HCT116 (cell line): ENCODE measurements around the gene TXNRD3. TPM values are rescaled to one million over a fixed set of nuclear protein-coding genes. Genes with fewer than 3 reads are reported as not detected.

Source experiments
- ATAC-seq: fragments of 200-7000 bp; cut with Tn5 transposase; 2 replicates; pipeline ENCODE4 v1.9.1; 2020; ENCODE audit warnings: mild to moderate bottlenecking, moderate library complexity
- BruUV-seq: library from RNA; stranded (reverse); fragments of 400-500 nt; replicated peaks from 2 replicates; lab custom pipeline; 2021; lab: Mats Ljungman, UMichigan
- CTCF ChIA-PET: fragments of 300-600 bp; sonication (Branson Sonifier 250); formaldehyde crosslinking; loops from one replicate; lab custom pipeline; 2021; ENCODE audit warnings: antibody characterized with exemption; lab: Charles Lee
- POLR2A ChIA-PET: fragments of 300-600, 350-600 bp; sonication (Branson Sonifier 250); formaldehyde crosslinking; loops from one replicate; lab custom pipeline; 2021; ENCODE audit warnings: antibody characterized with exemption; lab: Charles Lee
- RAD21 ChIA-PET, 2 experiments: fragments of 300-600 bp; sonication (Branson Sonifier 250); formaldehyde crosslinking; loops; one replicate each; lab custom pipeline; 2023; ENCODE audit warnings: low total read pairs in 2 of 2; ENCODE audit not compliant: uncharacterized antibody in 2 of 2, unreplicated experiment in 2 of 2, low non-redundant PET in 1 of 2; lab: Charles Lee
- DNase-seq: peaks from one replicate; pipeline ENCODE4 v3.0.0-alpha.2; 2010; ENCODE audit warnings: low read depth, low spot score
- H2AFZ ChIP-seq: fragments of 200-600 bp; shearing (Covaris generic), sonication (generic); 2 replicates; pipeline ENCODE4 v1.6.1; 2017; ENCODE audit warnings: low read depth, mixed run types, mixed read lengths, antibody characterized with exemption, low read length; ENCODE audit not compliant: poor library complexity, severe bottlenecking
- H3K27ac ChIP-seq: 2 replicates; pipeline ENCODE4 v1.5.1; 2012; ENCODE audit warnings: low read depth, low read length
- H3K27me3 ChIP-seq: fragments of 200-600 bp; sonication (generic); 2 replicates; pipeline ENCODE4 v1.6.1; 2016; ENCODE audit warnings: mixed run types, low read length, mixed read lengths; ENCODE audit not compliant: insufficient read depth
- H3K36me3 ChIP-seq, 2 experiments: fragments of 200-500 bp in 1 of 2; fragments of 200-600 bp in 1 of 2; sonication (Bioruptor generic) in 1 of 2; sonication (generic) in 1 of 2; 2 replicates each; pipeline versions ENCODE4 v1.5.1 to v1.6.1; 2014 to 2016; ENCODE audit warnings: low read length in 2 of 2, inconsistent platforms in 1 of 2, mixed read lengths in 1 of 2, mixed run types in 1 of 2; ENCODE audit not compliant: insufficient read depth in 2 of 2, control insufficient read depth in 1 of 2
- H3K4me1 ChIP-seq, 2 experiments: fragments of 200-600 bp in 1 of 2; sonication (generic) in 1 of 2; 2 replicates each; pipeline versions ENCODE4 v1.5.1 to v1.6.1; 2012 to 2017; ENCODE audit warnings: low read length in 2 of 2, inconsistent platforms in 1 of 2, mild to moderate bottlenecking in 1 of 2, mixed read lengths in 1 of 2, mixed run types in 1 of 2, moderate library complexity in 1 of 2; ENCODE audit not compliant: insufficient read depth in 2 of 2, control insufficient read depth in 1 of 2
- H3K4me2 ChIP-seq: fragments of 200-600 bp; sonication (generic); 2 replicates; pipeline ENCODE4 v1.6.1; 2017; ENCODE audit warnings: mixed run types, low read length, mixed read lengths
- H3K4me3 ChIP-seq, 2 experiments: fragments of 200-600 bp in 1 of 2; sonication (generic) in 1 of 2; replicated peaks in 1 of 2; 2 replicates each; pipeline ENCODE4 v1.5.1; 2011 to 2016; ENCODE audit warnings: low read length in 2 of 2, control low read depth in 1 of 2, low read depth in 1 of 2, mild to moderate bottlenecking in 1 of 2, mixed read lengths in 1 of 2, mixed run types in 1 of 2
- H3K79me2 ChIP-seq: fragments of 200-600 bp; sonication (generic); 2 replicates; pipeline ENCODE4 v1.6.1; 2017; ENCODE audit warnings: mild to moderate bottlenecking, mixed run types, low read length, moderate library complexity, mixed read lengths; ENCODE audit not compliant: insufficient read depth
- H3K9ac ChIP-seq: fragments of 200-600 bp; sonication (generic); 2 replicates; pipeline ENCODE4 v1.6.1; 2016; ENCODE audit warnings: low read length, mixed read lengths
- H3K9me2 ChIP-seq: fragments of 200-600 bp; sonication (generic), shearing (Covaris generic); 2 replicates; pipeline ENCODE4 v1.6.1; 2017; ENCODE audit warnings: mixed run types, mild to moderate bottlenecking, moderate library complexity; ENCODE audit not compliant: insufficient read depth
- H3K9me3 ChIP-seq, 2 experiments: fragments of 200-500 bp in 1 of 2; fragments of 200-600 bp in 1 of 2; sonication (Bioruptor generic) in 1 of 2; sonication (generic) in 1 of 2; 2 replicates each; pipeline ENCODE4 v1.6.1; 2014 to 2017; ENCODE audit warnings: low read length in 2 of 2, mixed read lengths in 2 of 2, inconsistent platforms in 1 of 2, low read depth in 1 of 2, mild to moderate bottlenecking in 1 of 2, mixed run types in 1 of 2, moderate library complexity in 1 of 2; ENCODE audit not compliant: control insufficient read depth in 1 of 2, insufficient read depth in 1 of 2
- H4K20me1 ChIP-seq: fragments of 200-600 bp; sonication (generic), shearing (Covaris generic); 2 replicates; pipeline ENCODE4 v1.6.1; 2017; ENCODE audit warnings: mixed run types, mild to moderate bottlenecking, moderate library complexity; ENCODE audit not compliant: insufficient read depth
- CBX3 ChIP-seq: IDR thresholded peaks from 2 replicates; pipeline ENCODE4 v1.6.1; 2012; ENCODE audit warnings: low read depth
- EGR1 ChIP-seq: IDR thresholded peaks from 2 replicates; pipeline ENCODE4 v1.6.1; 2012; ENCODE audit warnings: low read depth
- ELF1 ChIP-seq: IDR thresholded peaks from 2 replicates; pipeline ENCODE4 v1.6.1; 2012; ENCODE audit warnings: low read depth, borderline replicate concordance
- EZH2 ChIP-seq: fragments of 200-600 bp; sonication (generic); IDR thresholded peaks from 2 replicates; pipeline ENCODE4 v1.6.1; 2017; ENCODE audit warnings: antibody characterized with exemption, mixed run types
- FOSL1 ChIP-seq: IDR thresholded peaks from 2 replicates; pipeline ENCODE4 v1.6.1; 2012; ENCODE audit warnings: low read depth
- JUND ChIP-seq: IDR thresholded peaks from 2 replicates; pipeline ENCODE4 v1.6.1; 2012
- POLR2AphosphoS5 ChIP-seq: IDR thresholded peaks from 2 replicates; pipeline ENCODE4 v1.6.1; 2011; ENCODE audit warnings: mild to moderate bottlenecking, low read depth, low read length, moderate library complexity
- RAD21 ChIP-seq: IDR thresholded peaks from 2 replicates; pipeline ENCODE4 v1.6.1; 2012; ENCODE audit warnings: low read depth, mild to moderate bottlenecking
- SIN3A ChIP-seq: IDR thresholded peaks from 2 replicates; pipeline ENCODE4 v1.6.1; 2012; ENCODE audit warnings: low read depth
- SRF ChIP-seq: IDR thresholded peaks from 2 replicates; pipeline ENCODE4 v1.6.1; 2012; ENCODE audit warnings: low read depth
- TCF7L2 ChIP-seq: IDR thresholded peaks from 2 replicates; pipeline ENCODE4 v1.7.0; 2011; ENCODE audit warnings: borderline replicate concordance, inconsistent platforms; ENCODE audit not compliant: insufficient read depth, insufficient read length; ENCODE audit errors: extremely low read depth
- YY1 ChIP-seq: IDR thresholded peaks from 2 replicates; pipeline ENCODE4 v1.6.1; 2011; ENCODE audit warnings: low read length, low read depth, moderate library complexity, mild to moderate bottlenecking; ENCODE audit not compliant: insufficient replicate concordance; ENCODE audit errors: extremely low read depth
- ZFX ChIP-seq: fragments of 450-650 bp; IDR thresholded peaks from 2 replicates; pipeline ENCODE4 v1.6.1; 2017
- intact Hi-C: fragments of 100-400 bp; cut with micrococcal nuclease; formaldehyde crosslinking; loops from 2 replicates; pipeline ENCODE4 v1.10.0; 2022
- total RNA-seq: library from RNA; stranded (reverse); gene quantifications from one replicate; pipeline ENCODE4 v1.2.1, GENCODE V29; 2021; ENCODE audit not compliant: unreplicated experiment
- TF ChIP-seq, protein P1 (sequence below): IDR thresholded peaks from 2 replicates; pipeline ENCODE4 v1.6.1; 2012; ENCODE audit warnings: low read depth
- TF ChIP-seq, protein P2 (sequence below), 3 experiments: fragments of 200-600 bp in 1 of 3; sonication (generic) in 1 of 3; IDR thresholded peaks in 2 of 3; conservative IDR thresholded peaks in 1 of 3; 2 replicates each; pipeline ENCODE4 v1.5.1; 2012 to 2017; ENCODE audit warnings: low read depth in 2 of 3, low read length in 2 of 3, antibody characterized with exemption in 1 of 3, borderline replicate concordance in 1 of 3, control low read depth in 1 of 3, mild to moderate bottlenecking in 1 of 3, mixed read lengths in 1 of 3, mixed run types in 1 of 3, moderate library complexity in 1 of 3; ENCODE audit not compliant: insufficient read depth in 1 of 3
- TF ChIP-seq, protein P3 (sequence below): IDR thresholded peaks from 2 replicates; pipeline ENCODE4 v1.6.1; 2011; ENCODE audit warnings: mild to moderate bottlenecking, low read length, moderate library complexity; ENCODE audit not compliant: insufficient replicate concordance; ENCODE audit errors: extremely low read depth
- TF ChIP-seq, protein P4 (sequence below): IDR thresholded peaks from 2 replicates; pipeline ENCODE4 v1.6.1; 2012
- TF ChIP-seq, protein P5 (sequence below): IDR thresholded peaks from 2 replicates; pipeline ENCODE4 v1.6.1; 2012

The TXNRD3 gene
- total RNA-seq, 1 experiment from 2014 or later = 19.3 TPM

DNA sequence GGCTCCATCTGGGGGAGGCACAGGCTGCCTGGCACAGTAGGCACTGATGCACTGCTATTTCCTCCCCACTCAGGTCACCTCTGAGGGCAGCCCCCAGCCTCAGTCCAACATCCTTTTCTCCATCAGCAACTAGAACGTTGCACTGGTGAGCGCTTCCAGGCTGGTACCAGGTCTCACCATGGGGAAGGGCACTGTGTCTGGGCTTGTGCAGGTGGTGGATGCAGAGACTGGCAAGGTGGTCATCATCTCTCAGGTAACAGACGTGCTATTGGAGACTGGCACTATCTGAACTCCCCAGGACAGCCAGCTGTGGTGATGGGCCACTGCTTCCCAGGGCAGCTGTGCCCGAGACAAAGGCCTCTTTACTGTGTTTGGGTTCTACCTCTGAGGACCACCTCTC lies 8.3 kb upstream of the TXNRD3 start:
- no peak overlapping the region for H3K4me2 ChIP-seq
- H4K20me1 ChIP-seq = no peaks in the 10 kb centered on the region
- TF ChIP-seq, protein P1, sequence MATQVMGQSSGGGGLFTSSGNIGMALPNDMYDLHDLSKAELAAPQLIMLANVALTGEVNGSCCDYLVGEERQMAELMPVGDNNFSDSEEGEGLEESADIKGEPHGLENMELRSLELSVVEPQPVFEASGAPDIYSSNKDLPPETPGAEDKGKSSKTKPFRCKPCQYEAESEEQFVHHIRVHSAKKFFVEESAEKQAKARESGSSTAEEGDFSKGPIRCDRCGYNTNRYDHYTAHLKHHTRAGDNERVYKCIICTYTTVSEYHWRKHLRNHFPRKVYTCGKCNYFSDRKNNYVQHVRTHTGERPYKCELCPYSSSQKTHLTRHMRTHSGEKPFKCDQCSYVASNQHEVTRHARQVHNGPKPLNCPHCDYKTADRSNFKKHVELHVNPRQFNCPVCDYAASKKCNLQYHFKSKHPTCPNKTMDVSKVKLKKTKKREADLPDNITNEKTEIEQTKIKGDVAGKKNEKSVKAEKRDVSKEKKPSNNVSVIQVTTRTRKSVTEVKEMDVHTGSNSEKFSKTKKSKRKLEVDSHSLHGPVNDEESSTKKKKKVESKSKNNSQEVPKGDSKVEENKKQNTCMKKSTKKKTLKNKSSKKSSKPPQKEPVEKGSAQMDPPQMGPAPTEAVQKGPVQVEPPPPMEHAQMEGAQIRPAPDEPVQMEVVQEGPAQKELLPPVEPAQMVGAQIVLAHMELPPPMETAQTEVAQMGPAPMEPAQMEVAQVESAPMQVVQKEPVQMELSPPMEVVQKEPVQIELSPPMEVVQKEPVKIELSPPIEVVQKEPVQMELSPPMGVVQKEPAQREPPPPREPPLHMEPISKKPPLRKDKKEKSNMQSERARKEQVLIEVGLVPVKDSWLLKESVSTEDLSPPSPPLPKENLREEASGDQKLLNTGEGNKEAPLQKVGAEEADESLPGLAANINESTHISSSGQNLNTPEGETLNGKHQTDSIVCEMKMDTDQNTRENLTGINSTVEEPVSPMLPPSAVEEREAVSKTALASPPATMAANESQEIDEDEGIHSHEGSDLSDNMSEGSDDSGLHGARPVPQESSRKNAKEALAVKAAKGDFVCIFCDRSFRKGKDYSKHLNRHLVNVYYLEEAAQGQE = no peak
- no peak for TF ChIP-seq RAD21
- TF ChIP-seq, protein P2, sequence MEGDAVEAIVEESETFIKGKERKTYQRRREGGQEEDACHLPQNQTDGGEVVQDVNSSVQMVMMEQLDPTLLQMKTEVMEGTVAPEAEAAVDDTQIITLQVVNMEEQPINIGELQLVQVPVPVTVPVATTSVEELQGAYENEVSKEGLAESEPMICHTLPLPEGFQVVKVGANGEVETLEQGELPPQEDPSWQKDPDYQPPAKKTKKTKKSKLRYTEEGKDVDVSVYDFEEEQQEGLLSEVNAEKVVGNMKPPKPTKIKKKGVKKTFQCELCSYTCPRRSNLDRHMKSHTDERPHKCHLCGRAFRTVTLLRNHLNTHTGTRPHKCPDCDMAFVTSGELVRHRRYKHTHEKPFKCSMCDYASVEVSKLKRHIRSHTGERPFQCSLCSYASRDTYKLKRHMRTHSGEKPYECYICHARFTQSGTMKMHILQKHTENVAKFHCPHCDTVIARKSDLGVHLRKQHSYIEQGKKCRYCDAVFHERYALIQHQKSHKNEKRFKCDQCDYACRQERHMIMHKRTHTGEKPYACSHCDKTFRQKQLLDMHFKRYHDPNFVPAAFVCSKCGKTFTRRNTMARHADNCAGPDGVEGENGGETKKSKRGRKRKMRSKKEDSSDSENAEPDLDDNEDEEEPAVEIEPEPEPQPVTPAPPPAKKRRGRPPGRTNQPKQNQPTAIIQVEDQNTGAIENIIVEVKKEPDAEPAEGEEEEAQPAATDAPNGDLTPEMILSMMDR (IDR thresholded peaks at IDR 0.05 in 2 of 3, conservative IDR thresholded peaks at IDR 0.05 in 1 of 3; ENCODE audit: borderline replicate concordance in 1 of 3, insufficient read depth in 1 of 3, low read depth in 2 of 3, low read length in 2 of 3) = no peak
- no peak for TF ChIP-seq SRF
- no peak for TF ChIP-seq JUND
- no peak for TF ChIP-seq CBX3
- no peak for TF ChIP-seq ZFX
- no peak for TF ChIP-seq FOSL1
- TF ChIP-seq EZH2 = no peak
- TF ChIP-seq ELF1 = no peak
- TF ChIP-seq YY1 = no peak
- TF ChIP-seq, protein P3, sequence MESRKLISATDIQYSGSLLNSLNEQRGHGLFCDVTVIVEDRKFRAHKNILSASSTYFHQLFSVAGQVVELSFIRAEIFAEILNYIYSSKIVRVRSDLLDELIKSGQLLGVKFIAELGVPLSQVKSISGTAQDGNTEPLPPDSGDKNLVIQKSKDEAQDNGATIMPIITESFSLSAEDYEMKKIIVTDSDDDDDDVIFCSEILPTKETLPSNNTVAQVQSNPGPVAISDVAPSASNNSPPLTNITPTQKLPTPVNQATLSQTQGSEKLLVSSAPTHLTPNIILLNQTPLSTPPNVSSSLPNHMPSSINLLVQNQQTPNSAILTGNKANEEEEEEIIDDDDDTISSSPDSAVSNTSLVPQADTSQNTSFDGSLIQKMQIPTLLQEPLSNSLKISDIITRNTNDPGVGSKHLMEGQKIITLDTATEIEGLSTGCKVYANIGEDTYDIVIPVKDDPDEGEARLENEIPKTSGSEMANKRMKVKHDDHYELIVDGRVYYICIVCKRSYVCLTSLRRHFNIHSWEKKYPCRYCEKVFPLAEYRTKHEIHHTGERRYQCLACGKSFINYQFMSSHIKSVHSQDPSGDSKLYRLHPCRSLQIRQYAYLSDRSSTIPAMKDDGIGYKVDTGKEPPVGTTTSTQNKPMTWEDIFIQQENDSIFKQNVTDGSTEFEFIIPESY = no peak
- TF ChIP-seq TCF7L2 = no peak
- TF ChIP-seq SIN3A = no peak
- no peak for TF ChIP-seq EGR1
- TF ChIP-seq POLR2AphosphoS5 = no peak
- TF ChIP-seq, protein P4, sequence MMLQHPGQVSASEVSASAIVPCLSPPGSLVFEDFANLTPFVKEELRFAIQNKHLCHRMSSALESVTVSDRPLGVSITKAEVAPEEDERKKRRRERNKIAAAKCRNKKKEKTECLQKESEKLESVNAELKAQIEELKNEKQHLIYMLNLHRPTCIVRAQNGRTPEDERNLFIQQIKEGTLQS = no peak
- TF ChIP-seq, protein P5, sequence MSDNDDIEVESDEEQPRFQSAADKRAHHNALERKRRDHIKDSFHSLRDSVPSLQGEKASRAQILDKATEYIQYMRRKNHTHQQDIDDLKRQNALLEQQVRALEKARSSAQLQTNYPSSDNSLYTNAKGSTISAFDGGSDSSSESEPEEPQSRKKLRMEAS = no peak
- H3K79me2 ChIP-seq = no peaks in the 10 kb centered on the region
- DNase-seq (no peak), ATAC-seq (no peak)
- RAD21 ChIA-PET = no interaction called here
- H2AFZ ChIP-seq = no peak overlapping the region
- CTCF ChIA-PET = interaction anchor here (0.6 kb wide), 1 partner anchor 1020 kb away, joined by 3 read pairs; no protein-coding TSS in a partner anchor
- H3K4me1 ChIP-seq = no peaks in the 10 kb centered on the region
- intact Hi-C loops = loop anchor here (10.0 kb wide), 1 partner anchor 138 kb away; the partner anchor contains the start of gene CHST13
- POLR2A ChIA-PET = no interaction called here
- BruUV-seq = no TSS peak
- H3K4me3 ChIP-seq = no peak overlapping the region
- no peak overlapping the region for H3K27ac ChIP-seq
- no peaks in the 10 kb centered on the region for H3K9me2 ChIP-seq
- peaks cover 0 to 10% of the 10 kb centered on the region in 2 experiments; a peak in 1 of 4 replicates for H3K9me3 ChIP-seq
- no peaks in the 10 kb centered on the region for H3K27me3 ChIP-seq
- H3K9ac ChIP-seq = no peak overlapping the region
- no peaks in the 10 kb centered on the region for H3K36me3 ChIP-seq
